RKO (cell line): ENCODE data around the gene TAF11L9.
"Not testable (repeated sequence)": the region's sequence is repeated elsewhere in the genome, so short reads cannot be mapped to it uniquely, and the experiment has no call there.

Experiments
- DNase-seq: peaks from one replicate; pipeline ENCODE4 v3.0.0-alpha.2; 2016; ENCODE audit warnings: low spot score

The TAF11L9 gene

GRCh38 chr5:17594255-17594654, at the start of gene TAF11L9:
TAF11L9 (minus strand) TSS chr5:17594394.
- DNase-seq = not testable (repeated sequence)

GRCh38 chr5:17634160-17634559, 40.0 kb upstream of the TAF11L9 start, which contains the start of gene TAF11L14:
TAF11L14 (plus strand) TSS chr5:17634460.
- DNase-seq = no peak

GRCh38 chr5:17631788-17632187, 37.6 kb upstream of the TAF11L9 start, which contains the start of gene TAF11L13:
TAF11L13 (plus strand) TSS chr5:17632088.
- not testable (repeated sequence) for DNase-seq

GRCh38 chr5:17625686-17626085, 31.5 kb upstream of the TAF11L9 start:
- no peak for DNase-seq

GRCh38 chr5:17620627-17621026, 26.4 kb upstream of the TAF11L9 start:
- DNase-seq = no peak

GRCh38 chr5:17619354-17619753, 25.2 kb upstream of the TAF11L9 start:
- no peak for DNase-seq

- DNase-seq = no peak
Observed at GRCh38 chr5:17614872-17615605, 20.8 kb upstream of the TAF11L9 start.

GRCh38 chr5:17610092-17610491, 15.9 kb upstream of the TAF11L9 start, which contains the start of gene TAF11L12:
TAF11L12 (plus strand) TSS chr5:17610392.
- not testable (repeated sequence) for DNase-seq

GRCh38 chr5:17607461-17607860, 13.3 kb upstream of the TAF11L9 start:
- DNase-seq = not testable (repeated sequence)

- no peak for DNase-seq
Observed at GRCh38 chr5:17604951-17605350, 10.8 kb upstream of the TAF11L9 start.

GRCh38 chr5:17603880-17604279, 9.7 kb upstream of the TAF11L9 start, which contains the start of gene TAF11L11:
TAF11L11 (plus strand) TSS chr5:17604183.
- not testable (repeated sequence) for DNase-seq

GRCh38 chr5:17597728-17598127, 3.5 kb upstream of the TAF11L9 start, which contains the start of gene TAF11L10:
TAF11L10 (minus strand) TSS chr5:17597828.
- DNase-seq = not testable (repeated sequence)

GRCh38 chr5:17590860-17591259, 3.3 kb downstream of the TAF11L9 start, which contains the start of gene TAF11L8:
TAF11L8 (minus strand) TSS chr5:17590960.
- not testable (repeated sequence) for DNase-seq

- not testable (repeated sequence) for DNase-seq
Observed at GRCh38 chr5:17585658-17586057, 8.5 kb downstream of the TAF11L9 start, which contains the start of gene TAF11L7. TAF11L7 (minus strand) TSS chr5:17585758.
